Mucosa of descending colon (tissue), 3 donors: ENCODE results near the gene OAS3. TPM values are rescaled to one million over a fixed set of nuclear protein-coding genes. Genes with fewer than 3 reads are reported as not detected.

ENCODE experiments used
- ATAC-seq: fragments of 200-7000 bp; cut with Tn5 transposase; one replicate; pipeline ENCODE4 v1.9.1; 2020; ENCODE audit warnings: mild to moderate bottlenecking, moderate library complexity
- DNase-seq, 3 donors: peaks; one replicate each; pipeline ENCODE4 v3.0.0-alpha.2; 2020
- H3K36me3 ChIP-seq: fragments of 200-600 bp; one replicate; pipeline ENCODE4 v1.8.0; 2021; ENCODE audit warnings: low read depth, mild to moderate bottlenecking
- H3K4me1 ChIP-seq: fragments of 200-600 bp; one replicate; pipeline ENCODE4 v1.8.0; 2021; ENCODE audit warnings: low read depth, mild to moderate bottlenecking
- H3K4me3 ChIP-seq: fragments of 200-600 bp; one replicate; pipeline ENCODE4 v1.8.0; 2021; ENCODE audit warnings: mild to moderate bottlenecking
- H3K9me3 ChIP-seq: fragments of 200-600 bp; one replicate; pipeline ENCODE4 v1.8.0; 2021; ENCODE audit warnings: mild to moderate bottlenecking
- intact Hi-C, 2 donors: fragments of 100-400 bp; cut with DNase I in 1 of 2; cut with micrococcal nuclease in 1 of 2; formaldehyde crosslinking; loops; one replicate each; pipeline versions ENCODE4 v1.11.0 to v1.11.1; 2022; cut with DNase I, micrococcal nuclease
- total RNA-seq, 3 donors: library from RNA; stranded (reverse); fragmentation: NEBNext Ultra II Directional in 2 of 3; extraction: Animal tissue kit (Norgen Biotek cat#: 25700) in 2 of 3; gene quantifications; one replicate each; pipeline versions ENCODE4 v1.2.1 to v1.2.4, GENCODE V29; 2021 to 2023
- TF ChIP-seq, protein P1 (sequence below): fragments of 200-600 bp; IDR thresholded peaks from one replicate; pipeline ENCODE4 v1.8.0; 2022; ENCODE audit warnings: antibody characterized with exemption, mild to moderate bottlenecking
- donor health status: DM: no; HTN: no; CAD: no; lungs with moderate emphysema.
- donor health status: DM: no; HTN: no; CAD: no.
- donor health status: DM: no; HTN: yes; CAD: no.

OAS3 gene
- total RNA-seq, 3 donors from 2014 or later = 14.8 to 27.4 (median 22.3) TPM

DNA sequence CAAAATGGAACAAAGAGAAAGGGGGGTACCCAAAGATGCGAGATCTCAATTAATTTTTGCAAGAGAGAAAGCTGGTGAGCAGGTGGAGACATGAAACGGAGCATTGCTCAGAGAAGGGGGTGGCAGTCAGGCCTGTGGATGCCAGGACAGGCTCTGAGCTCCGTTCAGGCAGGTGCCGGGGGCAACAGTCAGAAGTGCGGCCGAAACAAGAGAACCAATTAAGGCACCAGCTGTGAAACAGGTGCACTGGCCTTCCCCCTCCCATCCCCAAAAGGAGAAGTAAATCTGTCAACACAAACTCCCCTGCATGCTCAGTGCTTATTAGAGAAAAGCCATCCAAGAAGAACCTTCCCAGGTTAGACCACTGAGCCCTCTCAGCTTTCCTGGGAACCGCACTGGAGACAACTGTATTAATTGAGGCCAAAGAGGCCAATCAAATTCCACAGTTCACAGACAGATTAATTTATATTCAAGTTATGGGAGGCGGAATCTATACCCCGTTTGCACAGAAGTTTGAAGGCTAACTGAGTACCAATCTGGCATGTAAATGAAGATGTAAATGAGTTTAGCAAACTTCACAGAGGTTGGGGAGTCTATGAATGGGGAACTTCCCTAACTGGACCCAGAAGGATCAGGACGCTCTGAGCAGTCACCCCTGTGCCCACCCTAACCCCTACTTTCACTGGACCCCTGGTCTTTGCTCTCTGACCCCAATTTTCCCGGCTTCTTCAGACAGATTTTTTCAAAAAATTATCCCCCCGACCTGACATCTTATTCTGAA is 60.9 kb downstream of the OAS3 start:
- Histone ChIP-seq H3K9me3 (no peaks in the 10 kb centered on the region), H3K4me3 (no peak overlapping the region), H3K4me1 (no peaks in the 10 kb centered on the region), H3K36me3 (no peaks in the 10 kb centered on the region)
- ATAC-seq = peak; percentile 59
- peak in 1 of 3 donors; percentile 15 for DNase-seq
- intact Hi-C loops = no loop called here
- TF ChIP-seq, protein P1, sequence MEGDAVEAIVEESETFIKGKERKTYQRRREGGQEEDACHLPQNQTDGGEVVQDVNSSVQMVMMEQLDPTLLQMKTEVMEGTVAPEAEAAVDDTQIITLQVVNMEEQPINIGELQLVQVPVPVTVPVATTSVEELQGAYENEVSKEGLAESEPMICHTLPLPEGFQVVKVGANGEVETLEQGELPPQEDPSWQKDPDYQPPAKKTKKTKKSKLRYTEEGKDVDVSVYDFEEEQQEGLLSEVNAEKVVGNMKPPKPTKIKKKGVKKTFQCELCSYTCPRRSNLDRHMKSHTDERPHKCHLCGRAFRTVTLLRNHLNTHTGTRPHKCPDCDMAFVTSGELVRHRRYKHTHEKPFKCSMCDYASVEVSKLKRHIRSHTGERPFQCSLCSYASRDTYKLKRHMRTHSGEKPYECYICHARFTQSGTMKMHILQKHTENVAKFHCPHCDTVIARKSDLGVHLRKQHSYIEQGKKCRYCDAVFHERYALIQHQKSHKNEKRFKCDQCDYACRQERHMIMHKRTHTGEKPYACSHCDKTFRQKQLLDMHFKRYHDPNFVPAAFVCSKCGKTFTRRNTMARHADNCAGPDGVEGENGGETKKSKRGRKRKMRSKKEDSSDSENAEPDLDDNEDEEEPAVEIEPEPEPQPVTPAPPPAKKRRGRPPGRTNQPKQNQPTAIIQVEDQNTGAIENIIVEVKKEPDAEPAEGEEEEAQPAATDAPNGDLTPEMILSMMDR = no peak

DNA sequence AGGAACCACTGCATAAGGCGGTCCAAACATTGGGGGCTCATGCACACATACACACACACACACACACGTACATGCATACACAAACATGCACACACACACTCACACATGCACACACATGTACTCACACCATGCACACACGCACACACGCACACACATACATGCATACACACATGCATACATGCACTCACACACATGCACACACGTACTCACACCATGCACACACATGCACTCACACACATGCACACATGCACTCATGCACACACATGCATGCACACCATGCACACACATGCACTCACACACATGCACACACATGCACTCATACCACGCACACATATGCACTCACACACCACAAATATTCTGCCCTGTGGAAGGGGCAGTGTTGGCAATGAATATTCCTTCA is 62.2 kb downstream of the OAS3 start:
- ATAC-seq = no peak
- no peaks in the 10 kb centered on the region for H3K9me3 ChIP-seq
- TF ChIP-seq, protein P1 = no peak
- DNase-seq = no peak
- intact Hi-C loops = no loop called here
- H3K4me1 ChIP-seq = no peaks in the 10 kb centered on the region
- no peak overlapping the region for H3K4me3 ChIP-seq
- H3K36me3 ChIP-seq = no peaks in the 10 kb centered on the region

DNA sequence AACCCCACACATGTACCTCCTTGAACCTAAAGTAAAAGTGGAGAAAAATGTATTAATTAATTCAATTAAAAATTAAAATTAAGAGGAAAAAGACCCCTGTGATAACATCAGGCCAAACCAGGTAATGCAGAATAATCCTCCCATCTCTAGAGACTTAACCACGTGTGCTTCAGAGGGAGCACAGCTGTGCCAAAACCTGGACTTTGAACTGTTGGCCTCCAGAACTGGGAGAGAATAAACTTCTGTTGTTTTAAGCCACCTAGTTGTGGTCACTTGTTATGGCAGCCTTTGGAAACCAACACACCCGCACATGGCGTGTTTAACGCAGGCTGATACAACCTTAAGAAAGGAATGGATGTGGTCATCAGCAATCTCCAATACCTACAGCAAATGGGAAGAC is 63.9 kb downstream of the OAS3 start:
- TF ChIP-seq, protein P1 = no peak
- no peak overlapping the region for H3K4me3 ChIP-seq
- H3K36me3 ChIP-seq = no peaks in the 10 kb centered on the region
- no peaks in the 10 kb centered on the region for H3K9me3 ChIP-seq
- no peak for DNase-seq
- H3K4me1 ChIP-seq = no peaks in the 10 kb centered on the region
- intact Hi-C loops = no loop called here
- ATAC-seq = peak; percentile 52

DNA sequence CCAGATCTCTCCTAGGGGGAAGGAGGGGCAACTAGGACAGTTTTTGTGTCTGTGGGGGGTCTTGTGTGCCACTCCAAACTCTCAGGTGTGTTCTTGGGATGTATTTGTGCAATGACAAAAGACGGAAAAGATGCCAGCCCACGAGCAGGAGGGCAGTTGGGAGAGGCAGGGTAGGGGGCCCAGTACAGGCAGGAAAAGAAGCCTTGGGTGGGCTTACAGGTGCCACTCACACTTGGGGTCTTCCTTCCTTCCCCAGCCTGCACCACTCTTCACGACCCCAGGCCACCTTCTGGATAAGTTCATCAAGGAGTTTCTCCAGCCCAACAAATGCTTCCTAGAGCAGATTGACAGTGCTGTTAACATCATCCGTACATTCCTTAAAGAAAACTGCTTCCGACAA is 64.4 kb downstream of the OAS3 start:
- TF ChIP-seq, protein P1 = no peak
- H3K4me3 ChIP-seq = no peak overlapping the region
- H3K36me3 ChIP-seq = no peaks in the 10 kb centered on the region
- no peak for DNase-seq
- H3K4me1 ChIP-seq = no peaks in the 10 kb centered on the region
- ATAC-seq = no peak
- intact Hi-C loops = no loop called here
- no peaks in the 10 kb centered on the region for H3K9me3 ChIP-seq

DNA sequence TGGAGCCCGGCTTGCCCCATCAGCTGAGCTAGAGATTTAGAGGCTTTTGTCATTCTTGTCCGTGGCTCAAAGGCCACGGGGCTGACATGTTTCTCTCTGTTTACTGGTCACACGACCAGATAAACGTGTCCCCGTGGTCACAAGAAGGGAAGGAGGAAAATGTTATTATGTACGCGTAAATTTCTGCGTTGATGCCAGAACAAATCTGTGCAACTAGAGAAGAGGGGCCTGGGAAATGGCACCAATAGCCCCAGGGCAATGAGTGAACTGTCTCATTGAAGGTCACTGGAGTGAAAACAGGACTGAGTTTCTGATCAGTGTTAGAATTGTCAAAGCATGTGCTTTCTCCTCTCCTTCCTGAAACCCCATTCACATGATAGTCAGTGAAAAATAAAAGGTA is 65.4 kb downstream of the OAS3 start:
- Histone ChIP-seq H3K9me3 (no peaks in the 10 kb centered on the region), H3K36me3 (no peaks in the 10 kb centered on the region), H3K4me1 (no peaks in the 10 kb centered on the region), H3K4me3 (no peak overlapping the region)
- ATAC-seq = no peak
- intact Hi-C loops = no loop called here
- TF ChIP-seq, protein P1 = no peak
- no peak for DNase-seq
